Sigmoid colon (tissue), 4 donors: ENCODE results near the gene ENGASE.

Experiments used
- POLR2AphosphoS5 ChIP-seq, 4 donors: sonication (generic); formaldehyde crosslinking; IDR thresholded peaks; one replicate each; pipeline ENCODE4 v1.6.1; 2017; ENCODE audit warnings: antibody characterized with exemption in 4 of 4
- TF ChIP-seq, protein P1 (sequence below), 4 experiments: fragments of 450-650 bp in 3 of 4; fragments of 200-600 bp in 1 of 4; IDR thresholded peaks; one replicate each; pipeline ENCODE4 v1.5.1; 2016 to 2019; ENCODE audit warnings: antibody characterized with exemption in 4 of 4, mild to moderate bottlenecking in 3 of 4, moderate library complexity in 2 of 4

DNA sequence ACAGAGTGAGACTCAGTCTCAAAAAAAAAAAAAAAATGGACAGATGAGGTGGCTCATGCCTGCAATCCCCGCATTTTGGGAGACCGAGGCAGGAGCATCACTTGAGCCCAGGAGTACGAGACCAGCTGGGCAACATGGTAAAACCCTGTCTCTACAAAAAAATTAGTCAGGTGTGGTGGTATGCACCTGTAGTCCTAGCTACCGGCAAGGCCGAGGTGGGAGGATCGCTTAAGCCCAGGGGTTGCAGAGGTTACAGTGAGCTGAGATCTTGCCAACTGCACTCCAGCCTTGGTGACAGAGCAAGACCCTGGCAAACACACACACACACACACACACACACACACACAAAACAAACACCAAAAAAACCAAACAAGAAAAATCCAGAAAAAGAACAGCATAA, 7.7 kb upstream of the ENGASE start:
- TF ChIP-seq POLR2AphosphoS5 (IDR thresholded peaks at IDR 0.05): no peak
- TF ChIP-seq, protein P1, sequence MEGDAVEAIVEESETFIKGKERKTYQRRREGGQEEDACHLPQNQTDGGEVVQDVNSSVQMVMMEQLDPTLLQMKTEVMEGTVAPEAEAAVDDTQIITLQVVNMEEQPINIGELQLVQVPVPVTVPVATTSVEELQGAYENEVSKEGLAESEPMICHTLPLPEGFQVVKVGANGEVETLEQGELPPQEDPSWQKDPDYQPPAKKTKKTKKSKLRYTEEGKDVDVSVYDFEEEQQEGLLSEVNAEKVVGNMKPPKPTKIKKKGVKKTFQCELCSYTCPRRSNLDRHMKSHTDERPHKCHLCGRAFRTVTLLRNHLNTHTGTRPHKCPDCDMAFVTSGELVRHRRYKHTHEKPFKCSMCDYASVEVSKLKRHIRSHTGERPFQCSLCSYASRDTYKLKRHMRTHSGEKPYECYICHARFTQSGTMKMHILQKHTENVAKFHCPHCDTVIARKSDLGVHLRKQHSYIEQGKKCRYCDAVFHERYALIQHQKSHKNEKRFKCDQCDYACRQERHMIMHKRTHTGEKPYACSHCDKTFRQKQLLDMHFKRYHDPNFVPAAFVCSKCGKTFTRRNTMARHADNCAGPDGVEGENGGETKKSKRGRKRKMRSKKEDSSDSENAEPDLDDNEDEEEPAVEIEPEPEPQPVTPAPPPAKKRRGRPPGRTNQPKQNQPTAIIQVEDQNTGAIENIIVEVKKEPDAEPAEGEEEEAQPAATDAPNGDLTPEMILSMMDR (IDR thresholded peaks at IDR 0.05): no peak
